Mesenchymal stem cell (in vitro differentiated cells and primary cell): ENCODE results near the gene PRM2. TPM values are rescaled to one million over a fixed set of nuclear protein-coding genes. Genes with fewer than 3 reads are reported as not detected.
A peak's percentile ranks its signal among the peaks of the same experiment; 100 is the strongest.

Experiments
- DNase-seq: peaks from one replicate; pipeline ENCODE4 v3.0.0-alpha.2; 2013
- H2AFZ ChIP-seq: one replicate; pipeline ENCODE4 v1.6.1; 2013; ENCODE audit warnings: low read depth, mild to moderate bottlenecking, control low read depth, inconsistent platforms, low read length, moderate library complexity
- H2AK5ac ChIP-seq: 2 replicates; pipeline ENCODE4 v1.6.1; 2013; ENCODE audit warnings: low read length, moderate library complexity, mild to moderate bottlenecking, inconsistent platforms; ENCODE audit not compliant: severe bottlenecking
- H2BK120ac ChIP-seq: one replicate; pipeline ENCODE4 v1.6.1; 2013; ENCODE audit warnings: low read depth, mild to moderate bottlenecking, inconsistent platforms, low read length, moderate library complexity
- H2BK12ac ChIP-seq, 2 experiments: one replicate each; pipeline ENCODE4 v1.6.1; 2013; ENCODE audit warnings: inconsistent platforms in 2 of 2, low read length in 2 of 2, mild to moderate bottlenecking in 2 of 2, moderate library complexity in 2 of 2, control low read depth in 1 of 2
- H2BK15ac ChIP-seq: one replicate; pipeline ENCODE4 v1.6.1; 2013; ENCODE audit warnings: mild to moderate bottlenecking, low read depth, inconsistent platforms; ENCODE audit not compliant: poor library complexity, severe bottlenecking
- H2BK5ac ChIP-seq: 2 replicates; pipeline ENCODE4 v1.6.1; 2013; ENCODE audit warnings: low read depth, mild to moderate bottlenecking, low read length, control low read depth, inconsistent platforms; ENCODE audit not compliant: poor library complexity, severe bottlenecking
- H3K14ac ChIP-seq, 2 experiments: one replicate each; pipeline ENCODE4 v1.6.1; 2013; ENCODE audit warnings: inconsistent platforms in 2 of 2, low read length in 2 of 2, control low read depth in 1 of 2, mild to moderate bottlenecking in 1 of 2, moderate library complexity in 1 of 2
- H3K18ac ChIP-seq, 2 experiments: one replicate each; pipeline ENCODE4 v1.6.1; 2013; ENCODE audit warnings: inconsistent platforms in 2 of 2, low read length in 2 of 2, control low read depth in 1 of 2, low read depth in 1 of 2, mild to moderate bottlenecking in 1 of 2
- H3K23ac ChIP-seq, 2 experiments: one replicate each; pipeline ENCODE4 v1.6.1; 2013; ENCODE audit warnings: inconsistent platforms in 2 of 2, low read length in 2 of 2, mild to moderate bottlenecking in 2 of 2, moderate library complexity in 2 of 2, control low read depth in 1 of 2
- H3K27ac ChIP-seq: 2 replicates; pipeline ENCODE4 v1.5.1; 2013; ENCODE audit warnings: mild to moderate bottlenecking, moderate library complexity, low read length, control low read depth, inconsistent platforms; ENCODE audit not compliant: poor library complexity, severe bottlenecking
- H3K27me3 ChIP-seq, 2 experiments: 2 replicates each; pipeline versions ENCODE4 v1.6.1 to v1.7.0; 2013; ENCODE audit warnings: low read length in 2 of 2, mild to moderate bottlenecking in 2 of 2, moderate library complexity in 2 of 2, control low read depth in 1 of 2, inconsistent platforms in 1 of 2; ENCODE audit not compliant: control insufficient read depth in 1 of 2, insufficient read depth in 1 of 2
- H3K36me3 ChIP-seq, 2 experiments: 2 replicates each; pipeline versions ENCODE4 v1.6.1 to v1.7.0; 2013; ENCODE audit warnings: low read length in 2 of 2, control low read depth in 1 of 2, inconsistent platforms in 1 of 2, low read depth in 1 of 2, mild to moderate bottlenecking in 1 of 2; ENCODE audit not compliant: insufficient read depth in 2 of 2, control insufficient read depth in 1 of 2
- H3K4ac ChIP-seq, 2 experiments: one replicate each; pipeline ENCODE4 v1.6.1; 2013; ENCODE audit warnings: inconsistent platforms in 2 of 2, low read length in 2 of 2, mild to moderate bottlenecking in 2 of 2, moderate library complexity in 2 of 2, control low read depth in 1 of 2, low read depth in 1 of 2
- H3K4me1 ChIP-seq: 2 replicates; pipeline ENCODE4 v1.6.1; 2013; ENCODE audit warnings: low read depth, low read length, control low read depth; ENCODE audit not compliant: control insufficient read depth, insufficient read depth
- H3K4me2 ChIP-seq: 2 replicates; pipeline ENCODE4 v1.6.1; 2013; ENCODE audit warnings: low read length, mild to moderate bottlenecking, inconsistent platforms; ENCODE audit not compliant: poor library complexity, severe bottlenecking
- H3K4me3 ChIP-seq, 2 experiments: 2 replicates each; pipeline versions ENCODE4 v1.5.1 to v1.7.0; 2013; ENCODE audit warnings: low read length in 2 of 2, mild to moderate bottlenecking in 2 of 2, control low read depth in 1 of 2, low read depth in 1 of 2; ENCODE audit not compliant: insufficient read depth in 1 of 2
- H3K79me1 ChIP-seq: replicated peaks from 2 replicates; pipeline ENCODE4 v1.6.1; 2013; ENCODE audit warnings: mild to moderate bottlenecking, control low read depth, low read length, inconsistent platforms; ENCODE audit not compliant: poor library complexity, severe bottlenecking
- H3K9ac ChIP-seq: 2 replicates; pipeline ENCODE4 v1.7.0; 2013; ENCODE audit warnings: mild to moderate bottlenecking, low read length, moderate library complexity
- H3K9me3 ChIP-seq: 2 replicates; pipeline ENCODE4 v1.7.0; 2013; ENCODE audit warnings: mild to moderate bottlenecking, low read length; ENCODE audit not compliant: control insufficient read depth
- H4K8ac ChIP-seq: one replicate; pipeline ENCODE4 v1.6.1; 2013; ENCODE audit warnings: inconsistent platforms, mild to moderate bottlenecking, low read length, moderate library complexity
- H4K91ac ChIP-seq: one replicate; pipeline ENCODE4 v1.6.1; 2013; ENCODE audit warnings: mild to moderate bottlenecking, low read length, inconsistent platforms
- WGBS: methylation state at CpG from one replicate; pipeline ENCODE4 v1.1.7; 2013; ENCODE audit warnings: mixed read lengths; 5-methylcytosine and 5-hydroxymethylcytosine counted together
- polyA plus RNA-seq, 2 experiments: library from polyadenylated mRNA; stranded (reverse); fragments of 200-250 nt; gene quantifications; one replicate each; pipeline ENCODE4 v1.2.3, GENCODE V29; 2013

Gene PRM2
- not detected for polyA plus RNA-seq (2013, experiment 1 of 2)
- polyA plus RNA-seq (2013, experiment 2 of 2) = not detected

GRCh38 chr16:11276143-11276895 is at the start of gene PRM2:
Gene PRM2, minus strand, starts transcription at chr16:11276480. Its CDS starts 110 bp downstream, at chr16:11276370.
- H2BK5ac ChIP-seq = no peak within 1 kb of the TSS
- no peak within 1 kb of the TSS for H3K4me2 ChIP-seq
- no peak within 1 kb of the TSS for H3K27ac ChIP-seq
- H4K91ac ChIP-seq = no peak within 1 kb of the TSS
- no peak within 1 kb of the TSS for H3K18ac ChIP-seq
- H3K9me3 ChIP-seq = peaks cover 4% of the 10 kb centered on the region
- no peak within 1 kb of the TSS for H2AFZ ChIP-seq
- 94% methylated on average over 26 of the region's 26 CpGs for WGBS
- H2BK12ac ChIP-seq = no peak within 1 kb of the TSS
- no peak within 1 kb of the TSS for H3K4ac ChIP-seq
- H3K79me1 ChIP-seq = no peaks in the 10 kb centered on the region
- no peak within 1 kb of the TSS for H4K8ac ChIP-seq
- H3K14ac ChIP-seq = peak within 1 kb of the TSS in 1 of 2 experiments; percentile 87
- peaks cover 4% of the 10 kb centered on the region for H3K4me1 ChIP-seq
- no peak within 1 kb of the TSS for H2BK120ac ChIP-seq
- H3K23ac ChIP-seq = no peak within 1 kb of the TSS
- H3K36me3 ChIP-seq = no peaks in the 10 kb centered on the region
- H2BK15ac ChIP-seq = no peak within 1 kb of the TSS
- peaks cover 5 to 40% of the 10 kb centered on the region in 2 experiments for H3K27me3 ChIP-seq
- no peak within 1 kb of the TSS for H2AK5ac ChIP-seq
- no peak within 1 kb of the TSS for H3K4me3 ChIP-seq
- no peak within 1 kb of the TSS for H3K9ac ChIP-seq
- DNase-seq = no peak

GRCh38 chr16:11325404-11326083 is 49.3 kb upstream of the PRM2 start:
- Histone ChIP-seq H3K36me3 (no peaks in the 10 kb centered on the region), H3K4me1 (peaks cover 28% of the 10 kb centered on the region), H2BK5ac (no peak overlapping the region), H2AK5ac (peak overlapping the region; percentile 87), H3K9ac (no peak overlapping the region), H3K27me3 (no peaks in the 10 kb centered on the region), H2BK120ac (no peak overlapping the region), H3K23ac (no peak overlapping the region), H3K79me1 (no peaks in the 10 kb centered on the region), H3K4me2 (no peak overlapping the region), H4K91ac (peak overlapping the region; percentile 79), H3K27ac (no peak overlapping the region), H2AFZ (no peak overlapping the region), H3K4ac (peak overlapping the region in 1 of 2 experiments; percentile 20), H3K14ac (peak overlapping the region in 1 of 2 experiments; percentile 72), H3K4me3 (no peak overlapping the region), H2BK15ac (peak overlapping the region; percentile 84), H2BK12ac (peak overlapping the region; percentile 67 to 70), H4K8ac (peak overlapping the region; percentile 57), H3K18ac (peak overlapping the region in 1 of 2 experiments; percentile 49), H3K9me3 (no peaks in the 10 kb centered on the region)
- 83% methylated on average over 10 of the region's 10 CpGs for WGBS
- DNase-seq = no peak

- 94% methylated on average over 9 of the region's 11 CpGs for WGBS
- no peak overlapping the region for H2BK15ac ChIP-seq
- H2AFZ ChIP-seq = no peak overlapping the region
- peaks cover 37% of the 10 kb centered on the region for H3K4me1 ChIP-seq
- no peak for DNase-seq
- no peaks in the 10 kb centered on the region for H3K36me3 ChIP-seq
- H2AK5ac ChIP-seq = peak overlapping the region; percentile 83
- H3K4ac ChIP-seq = no peak overlapping the region
- peak overlapping the region in 1 of 2 experiments; percentile 3 for H3K14ac ChIP-seq
- H3K79me1 ChIP-seq = peaks cover 2% of the 10 kb centered on the region
- H4K8ac ChIP-seq = no peak overlapping the region
- H3K27me3 ChIP-seq = no peaks in the 10 kb centered on the region
- no peak overlapping the region for H3K4me3 ChIP-seq
- no peak overlapping the region for H3K23ac ChIP-seq
- no peak overlapping the region for H2BK5ac ChIP-seq
- no peak overlapping the region for H4K91ac ChIP-seq
- peak overlapping the region in 1 of 2 experiments; percentile 35 for H2BK12ac ChIP-seq
- no peak overlapping the region for H3K18ac ChIP-seq
- no peak overlapping the region for H3K27ac ChIP-seq
- H3K9ac ChIP-seq = no peak overlapping the region
- H2BK120ac ChIP-seq = no peak overlapping the region
- H3K4me2 ChIP-seq = no peak overlapping the region
- H3K9me3 ChIP-seq = no peaks in the 10 kb centered on the region
These were observed 47.5 kb upstream of the PRM2 start for GRCh38 chr16:11323551-11324336.
